SK-N-SH treated with all-trans-retinoic acid at 6 μM for 48 hours (cell line): ENCODE measurements around the gene KCTD13.
"Not testable (repeated sequence)": the region's sequence is repeated elsewhere in the genome, so short reads cannot be mapped to it uniquely, and the experiment has no call there.

ENCODE experiments used
- ATAC-seq: fragments of 200-7000 bp; cut with Tn5 transposase; 3 replicates; pipeline ENCODE4 v1.9.1; 2020; ENCODE audit warnings: mild to moderate bottlenecking, moderate library complexity
- ARNTL ChIP-seq: fragments of 450-650 bp; formaldehyde crosslinking; IDR thresholded peaks from 2 replicates; pipeline ENCODE4 v1.5.0; 2020; ENCODE audit warnings: low read depth, mild to moderate bottlenecking, moderate library complexity, borderline replicate concordance
- BACH2 ChIP-seq: fragments of 250-450 bp; sonication (Bioruptor Pico); IDR thresholded peaks from 2 replicates; pipeline ENCODE4 v1.9.0; 2021; ENCODE audit warnings: mild to moderate bottlenecking, borderline replicate concordance
- CSDC2 ChIP-seq: fragments of 250-450 bp; sonication (Bioruptor Pico); IDR thresholded peaks from 2 replicates; pipeline ENCODE4 v1.5.0; 2020; ENCODE audit warnings: mild to moderate bottlenecking, moderate library complexity
- ESRRG ChIP-seq: fragments of 250-450 bp; sonication (Bioruptor Pico); IDR thresholded peaks from 2 replicates; pipeline ENCODE4 v1.6.1; 2021; ENCODE audit warnings: mild to moderate bottlenecking
- GLIS3 ChIP-seq: fragments of 250-450 bp; sonication (Bioruptor Pico); IDR thresholded peaks from 2 replicates; pipeline ENCODE4 v1.5.0; 2020; ENCODE audit warnings: mild to moderate bottlenecking, moderate library complexity
- ISL1 ChIP-seq: fragments of 250-450 bp; sonication (Bioruptor Pico); IDR thresholded peaks from 2 replicates; pipeline ENCODE4 v2.1.2; 2022; ENCODE audit warnings: mild to moderate bottlenecking, moderate library complexity
- OSR1 ChIP-seq: fragments of 250-450 bp; sonication (Bioruptor Pico); IDR thresholded peaks from 2 replicates; pipeline ENCODE4 v1.8.0; 2022; ENCODE audit warnings: moderate library complexity, mild to moderate bottlenecking, inconsistent platforms
- PPARA ChIP-seq: fragments of 250-450 bp; sonication (Bioruptor Pico); IDR thresholded peaks from 2 replicates; pipeline ENCODE4 v1.5.0; 2020; ENCODE audit warnings: mild to moderate bottlenecking, borderline replicate concordance
- RARB ChIP-seq: fragments of 250-450 bp; sonication (Bioruptor Pico); IDR thresholded peaks from 2 replicates; pipeline ENCODE4 v1.8.0; 2021; ENCODE audit warnings: mild to moderate bottlenecking, moderate library complexity
- SNAI2 ChIP-seq: fragments of 250-450 bp; sonication (Bioruptor Pico); IDR thresholded peaks from 2 replicates; pipeline ENCODE4 v1.5.0; 2020; ENCODE audit warnings: mild to moderate bottlenecking, moderate library complexity
- TCF4 ChIP-seq: fragments of 250-450 bp; sonication (Bioruptor Pico); IDR thresholded peaks from 2 replicates; pipeline ENCODE4 v1.8.0; 2021; ENCODE audit warnings: mild to moderate bottlenecking, moderate library complexity, borderline replicate concordance
- TOX ChIP-seq: fragments of 250-450 bp; sonication (Bioruptor Pico); IDR thresholded peaks from 2 replicates; pipeline ENCODE4 v1.8.0; 2021; ENCODE audit warnings: mild to moderate bottlenecking, moderate library complexity, borderline replicate concordance
- ZC3H10 ChIP-seq: fragments of 250-450 bp; sonication (Bioruptor Pico); IDR thresholded peaks from 2 replicates; pipeline ENCODE4 v1.5.1; 2021; ENCODE audit warnings: mild to moderate bottlenecking, moderate library complexity
- ZFP3 ChIP-seq: fragments of 250-450 bp; sonication (Bioruptor Pico); IDR thresholded peaks from 2 replicates; pipeline ENCODE4 v1.5.0; 2020; ENCODE audit warnings: mild to moderate bottlenecking, moderate library complexity
- ZFP30 ChIP-seq: fragments of 450-650 bp; formaldehyde crosslinking; IDR thresholded peaks from 2 replicates; pipeline ENCODE4 v1.5.0; 2022; ENCODE audit warnings: mild to moderate bottlenecking, moderate library complexity
- ZNF70 ChIP-seq: fragments of 450-650 bp; formaldehyde crosslinking; IDR thresholded peaks from 2 replicates; pipeline ENCODE4 v1.5.0; 2020; ENCODE audit warnings: mild to moderate bottlenecking, moderate library complexity
- ZNF8 ChIP-seq: fragments of 450-650 bp; formaldehyde crosslinking; IDR thresholded peaks from 2 replicates; pipeline ENCODE4 v1.5.0; 2020; ENCODE audit warnings: mild to moderate bottlenecking, moderate library complexity
- TF ChIP-seq, protein P1 (sequence below): fragments of 250-450 bp; sonication (Bioruptor Pico); IDR thresholded peaks from 2 replicates; pipeline ENCODE4 v1.5.1; 2021; ENCODE audit warnings: mild to moderate bottlenecking, moderate library complexity
- TF ChIP-seq, protein P2 (sequence below): fragments of 250-450 bp; sonication (Bioruptor Pico); IDR thresholded peaks from 2 replicates; pipeline ENCODE4 v1.8.0; 2021; ENCODE audit warnings: low read depth, mild to moderate bottlenecking, moderate library complexity, borderline replicate concordance
- TF ChIP-seq, protein P3 (sequence below): fragments of 250-450 bp; sonication (Bioruptor Pico); IDR thresholded peaks from 2 replicates; pipeline ENCODE4 v1.8.0; 2020; ENCODE audit warnings: mild to moderate bottlenecking, moderate library complexity, borderline replicate concordance
- TF ChIP-seq, protein P4 (sequence below): fragments of 250-450 bp; sonication (Bioruptor Pico); IDR thresholded peaks from 2 replicates; pipeline ENCODE4 v1.5.1; 2020; ENCODE audit warnings: low read depth, mild to moderate bottlenecking, moderate library complexity

KCTD13 gene

DNA sequence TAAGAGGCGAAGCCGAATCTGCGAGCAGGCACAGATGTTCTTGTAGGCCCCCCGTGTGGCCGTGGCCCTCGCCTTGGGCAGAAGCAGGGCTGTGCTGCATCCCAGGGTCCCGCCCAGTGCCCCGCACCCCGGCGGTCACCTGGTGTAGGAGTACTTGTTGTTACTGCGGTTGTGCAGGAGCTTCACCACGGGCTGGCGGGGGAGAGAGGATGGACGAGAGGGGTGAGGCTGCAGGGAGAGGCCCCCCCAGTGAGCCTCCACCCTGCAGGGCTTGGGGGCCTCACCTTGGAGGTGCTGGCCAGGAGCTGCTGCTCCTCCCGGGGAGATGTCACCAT, 14.4 kb downstream of the KCTD13 start (continued):
- TF ChIP-seq, protein P1, sequence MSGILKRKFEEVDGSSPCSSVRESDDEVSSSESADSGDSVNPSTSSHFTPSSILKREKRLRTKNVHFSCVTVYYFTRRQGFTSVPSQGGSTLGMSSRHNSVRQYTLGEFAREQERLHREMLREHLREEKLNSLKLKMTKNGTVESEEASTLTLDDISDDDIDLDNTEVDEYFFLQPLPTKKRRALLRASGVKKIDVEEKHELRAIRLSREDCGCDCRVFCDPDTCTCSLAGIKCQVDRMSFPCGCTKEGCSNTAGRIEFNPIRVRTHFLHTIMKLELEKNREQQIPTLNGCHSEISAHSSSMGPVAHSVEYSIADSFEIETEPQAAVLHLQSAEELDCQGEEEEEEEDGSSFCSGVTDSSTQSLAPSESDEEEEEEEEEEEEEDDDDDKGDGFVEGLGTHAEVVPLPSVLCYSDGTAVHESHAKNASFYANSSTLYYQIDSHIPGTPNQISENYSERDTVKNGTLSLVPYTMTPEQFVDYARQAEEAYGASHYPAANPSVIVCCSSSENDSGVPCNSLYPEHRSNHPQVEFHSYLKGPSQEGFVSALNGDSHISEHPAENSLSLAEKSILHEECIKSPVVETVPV (CRISPR knock-in tag), result no peak

DNA sequence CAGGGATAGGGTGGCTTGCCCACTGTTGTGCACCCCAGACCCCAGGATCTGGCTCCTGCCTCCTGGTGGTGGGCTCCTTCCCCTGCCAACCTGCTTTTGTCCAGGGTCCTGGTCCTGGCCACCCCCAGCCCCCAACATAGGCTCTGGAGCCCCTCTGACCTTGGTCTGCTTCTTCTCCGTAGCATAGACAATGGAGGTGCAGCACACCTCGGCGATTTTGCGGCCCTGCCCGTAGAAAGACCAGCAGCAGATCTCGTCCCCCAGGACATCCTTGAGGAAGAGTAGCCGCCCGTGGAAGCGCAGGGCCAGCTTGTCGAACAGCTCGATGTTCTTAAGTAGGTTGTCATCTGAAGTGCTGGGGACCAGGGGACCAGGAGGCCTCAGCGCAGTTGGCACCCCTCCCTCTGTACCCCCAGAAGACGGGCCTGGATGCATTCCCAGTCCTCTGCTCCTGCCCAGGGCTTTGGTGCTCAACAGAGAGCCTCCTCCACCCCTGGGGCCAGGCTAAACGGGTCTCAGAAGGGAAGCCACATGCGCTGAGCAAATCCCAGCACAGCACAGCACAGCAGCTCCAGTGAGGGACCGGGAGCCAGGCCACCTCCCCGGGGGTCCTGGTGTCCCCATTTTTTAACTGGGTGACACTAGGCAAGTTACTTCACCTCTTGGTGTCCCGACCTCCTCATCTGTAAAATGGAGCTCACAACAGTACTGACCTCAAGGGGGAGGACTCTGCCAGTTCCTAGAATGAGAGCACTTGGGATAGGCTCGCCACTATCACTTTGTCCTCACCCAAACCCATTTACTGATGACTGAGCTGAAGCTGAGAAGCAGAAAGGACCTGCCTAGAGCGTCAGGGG, 15.0 kb downstream of the KCTD13 start:
- no peak; the same call in 2 of the 3 replicates for ATAC-seq
- no peak for TF ChIP-seq ZC3H10
- TF ChIP-seq TCF4 (CRISPR knock-in tag), result no peak
- TF ChIP-seq BACH2 (CRISPR knock-in tag), result no peak
- no peak for TF ChIP-seq ZNF8
- TF ChIP-seq ZFP3 (CRISPR knock-in tag), result no peak
- TF ChIP-seq SNAI2 (CRISPR knock-in tag), result no peak
- no peak for TF ChIP-seq OSR1 (CRISPR knock-in tag)
- TF ChIP-seq GLIS3 (CRISPR knock-in tag), result no peak
- TF ChIP-seq ISL1 (CRISPR knock-in tag), result no peak
- no peak for TF ChIP-seq ARNTL
- TF ChIP-seq, protein P2, sequence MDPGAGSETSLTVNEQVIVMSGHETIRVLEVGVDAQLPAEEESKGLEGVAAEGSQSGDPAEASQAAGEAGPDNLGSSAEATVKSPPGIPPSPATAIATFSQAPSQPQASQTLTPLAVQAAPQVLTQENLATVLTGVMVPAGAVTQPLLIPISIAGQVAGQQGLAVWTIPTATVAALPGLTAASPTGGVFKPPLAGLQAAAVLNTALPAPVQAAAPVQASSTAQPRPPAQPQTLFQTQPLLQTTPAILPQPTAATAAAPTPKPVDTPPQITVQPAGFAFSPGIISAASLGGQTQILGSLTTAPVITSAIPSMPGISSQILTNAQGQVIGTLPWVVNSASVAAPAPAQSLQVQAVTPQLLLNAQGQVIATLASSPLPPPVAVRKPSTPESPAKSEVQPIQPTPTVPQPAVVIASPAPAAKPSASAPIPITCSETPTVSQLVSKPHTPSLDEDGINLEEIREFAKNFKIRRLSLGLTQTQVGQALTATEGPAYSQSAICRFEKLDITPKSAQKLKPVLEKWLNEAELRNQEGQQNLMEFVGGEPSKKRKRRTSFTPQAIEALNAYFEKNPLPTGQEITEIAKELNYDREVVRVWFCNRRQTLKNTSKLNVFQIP, result no peak

DNA sequence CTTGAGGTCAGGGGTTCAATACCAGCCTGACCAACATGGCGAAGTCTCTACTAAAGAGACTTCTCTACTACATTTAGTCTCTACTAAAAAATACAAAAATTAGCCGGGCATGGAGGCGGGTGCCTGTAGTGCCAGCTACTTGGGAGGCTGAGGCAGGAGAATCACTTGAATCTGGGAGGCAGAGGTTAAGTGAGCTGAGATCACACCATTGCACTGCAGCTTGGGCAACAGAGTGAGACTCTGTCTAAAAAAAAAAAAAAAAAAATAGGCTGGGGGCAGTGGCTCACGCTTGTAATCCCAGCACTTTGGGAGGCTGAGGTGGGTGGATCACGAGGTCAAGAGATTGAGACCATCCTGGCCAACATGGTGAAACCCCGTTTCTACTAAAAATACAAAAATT, 16.2 kb downstream of the KCTD13 start:
- not testable (repeated sequence) for ATAC-seq

DNA sequence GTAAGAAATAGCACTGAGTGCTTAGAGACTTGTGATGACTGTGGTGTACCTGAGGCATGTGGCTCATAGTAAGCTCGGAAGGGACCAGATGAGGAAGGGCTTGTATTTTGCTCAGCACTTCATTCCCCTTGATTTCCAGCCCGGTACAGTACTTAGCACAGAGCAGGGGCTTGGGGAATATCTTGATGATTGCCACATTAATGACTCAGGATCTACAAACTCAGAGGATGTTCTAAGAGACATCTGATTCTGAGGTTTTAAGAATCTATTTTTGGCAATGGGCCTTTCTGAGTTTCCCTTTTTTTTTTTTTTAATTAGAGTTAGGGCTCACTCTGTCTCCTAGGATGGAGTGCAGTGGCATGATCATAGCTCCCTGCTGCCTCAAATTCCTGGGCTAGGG, 16.6 kb downstream of the KCTD13 start:
- TF ChIP-seq TCF4 (CRISPR knock-in tag), result no peak
- TF ChIP-seq ISL1 (CRISPR knock-in tag), result no peak
- TF ChIP-seq, protein P3, sequence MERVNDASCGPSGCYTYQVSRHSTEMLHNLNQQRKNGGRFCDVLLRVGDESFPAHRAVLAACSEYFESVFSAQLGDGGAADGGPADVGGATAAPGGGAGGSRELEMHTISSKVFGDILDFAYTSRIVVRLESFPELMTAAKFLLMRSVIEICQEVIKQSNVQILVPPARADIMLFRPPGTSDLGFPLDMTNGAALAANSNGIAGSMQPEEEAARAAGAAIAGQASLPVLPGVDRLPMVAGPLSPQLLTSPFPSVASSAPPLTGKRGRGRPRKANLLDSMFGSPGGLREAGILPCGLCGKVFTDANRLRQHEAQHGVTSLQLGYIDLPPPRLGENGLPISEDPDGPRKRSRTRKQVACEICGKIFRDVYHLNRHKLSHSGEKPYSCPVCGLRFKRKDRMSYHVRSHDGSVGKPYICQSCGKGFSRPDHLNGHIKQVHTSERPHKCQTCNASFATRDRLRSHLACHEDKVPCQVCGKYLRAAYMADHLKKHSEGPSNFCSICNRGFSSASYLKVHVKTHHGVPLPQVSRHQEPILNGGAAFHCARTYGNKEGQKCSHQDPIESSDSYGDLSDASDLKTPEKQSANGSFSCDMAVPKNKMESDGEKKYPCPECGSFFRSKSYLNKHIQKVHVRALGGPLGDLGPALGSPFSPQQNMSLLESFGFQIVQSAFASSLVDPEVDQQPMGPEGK, result no peak
- TF ChIP-seq CSDC2 (CRISPR knock-in tag), result no peak
- TF ChIP-seq ZFP3 (CRISPR knock-in tag), result no peak
- no peak for TF ChIP-seq TOX (CRISPR knock-in tag)
- no peak for TF ChIP-seq ESRRG
- no peak for TF ChIP-seq RARB
- TF ChIP-seq PPARA (CRISPR knock-in tag), result no peak
- no peak for TF ChIP-seq GLIS3 (CRISPR knock-in tag)
- no peak for TF ChIP-seq ZFP30 (CRISPR knock-in tag)
- no peak for TF ChIP-seq ZNF70 (CRISPR knock-in tag)
- no peak for TF ChIP-seq BACH2 (CRISPR knock-in tag)
- no peak for TF ChIP-seq ZC3H10
- ATAC-seq, result no peak

DNA sequence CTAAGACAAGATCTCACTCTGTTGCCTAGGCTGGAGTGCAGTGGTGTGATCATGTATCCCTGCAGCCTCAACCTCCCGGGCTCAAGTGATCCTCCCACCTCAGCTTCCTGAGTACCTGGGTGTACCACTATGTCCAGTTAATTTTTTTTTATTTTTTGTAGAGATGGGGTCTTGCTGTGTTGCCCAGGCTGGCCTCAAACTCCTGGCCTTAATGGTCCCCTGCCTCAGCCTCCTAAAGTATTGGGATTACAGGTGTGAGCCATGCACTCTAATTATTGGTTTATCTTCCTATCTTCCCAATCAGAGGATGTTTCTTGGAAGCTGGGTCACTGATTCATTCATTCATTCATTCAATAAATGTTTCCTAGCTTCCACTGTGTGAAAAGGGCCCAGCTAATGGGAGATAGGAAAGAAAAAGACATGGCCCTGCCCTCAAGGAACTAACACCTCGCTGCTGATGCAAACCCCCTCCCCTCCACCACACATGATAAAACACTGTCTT, 17.3 kb downstream of the KCTD13 start:
- TF ChIP-seq ISL1 (CRISPR knock-in tag) (no peak), GLIS3 (CRISPR knock-in tag) (no peak), TCF4 (CRISPR knock-in tag) (no peak), PPARA (CRISPR knock-in tag) (no peak), CSDC2 (CRISPR knock-in tag) (no peak)
- TF ChIP-seq, protein P4, sequence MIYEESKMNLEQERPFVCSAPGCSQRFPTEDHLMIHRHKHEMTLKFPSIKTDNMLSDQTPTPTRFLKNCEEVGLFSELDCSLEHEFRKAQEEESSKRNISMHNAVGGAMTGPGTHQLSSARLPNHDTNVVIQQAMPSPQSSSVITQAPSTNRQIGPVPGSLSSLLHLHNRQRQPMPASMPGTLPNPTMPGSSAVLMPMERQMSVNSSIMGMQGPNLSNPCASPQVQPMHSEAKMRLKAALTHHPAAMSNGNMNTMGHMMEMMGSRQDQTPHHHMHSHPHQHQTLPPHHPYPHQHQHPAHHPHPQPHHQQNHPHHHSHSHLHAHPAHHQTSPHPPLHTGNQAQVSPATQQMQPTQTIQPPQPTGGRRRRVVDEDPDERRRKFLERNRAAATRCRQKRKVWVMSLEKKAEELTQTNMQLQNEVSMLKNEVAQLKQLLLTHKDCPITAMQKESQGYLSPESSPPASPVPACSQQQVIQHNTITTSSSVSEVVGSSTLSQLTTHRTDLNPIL (CRISPR knock-in tag), result no peak
- TF ChIP-seq, all 23 proteins: peak for 0
- no peak for ATAC-seq
